HepG2 (cell line): ENCODE data around the gene LPIN3. TPM values are rescaled to one million over a fixed set of nuclear protein-coding genes. Genes with fewer than 3 reads are reported as not detected.

Experiments
- ATAC-seq: fragments of 200-7000 bp; cut with Tn5 transposase; 3 replicates; pipeline ENCODE4 v1.9.1; 2020; ENCODE audit warnings: mild to moderate bottlenecking, moderate library complexity
- BruUV-seq: library from RNA; stranded (reverse); fragments of 400-500 nt; replicated peaks from 2 replicates; lab custom pipeline; 2021; lab: Mats Ljungman, UMichigan
- CTCF ChIA-PET: fragments of 300-600 bp; formaldehyde crosslinking; extraction: SDS; loops from one replicate; lab custom pipeline; 2021; ENCODE audit warnings: low total read pairs, inconsistent platforms, low intra/inter-chr PET ratio; lab: Yijun Ruan, JAX
- POLR2A ChIA-PET: fragments of 350-600 bp; sonication (Branson Sonifier 250); formaldehyde crosslinking; loops from one replicate; lab custom pipeline; 2020; ENCODE audit warnings: antibody characterized with exemption, inconsistent platforms; lab: Yijun Ruan, JAX
- DNase-seq: peaks from one replicate; pipeline ENCODE4 v3.0.0-alpha.2; 2015; ENCODE audit warnings: low spot score
- FAIRE-seq: peaks from 3 replicates; lab custom pipeline; 2011; peaks lifted over from hg19 to GRCh38; lab: Jason Lieb, UNC
- H2AFZ ChIP-seq: one replicate; pipeline ENCODE4 v1.6.1; 2011; ENCODE audit warnings: low read length, inconsistent platforms
- H3K27ac ChIP-seq: fragments of 300-600 bp; 3 replicates; pipeline ENCODE4 v1.8.0; 2011; ENCODE audit warnings: mixed run types, mild to moderate bottlenecking, mixed read lengths, low read length, inconsistent platforms; ENCODE audit not compliant: insufficient read depth; ENCODE audit errors: extremely low read length
- H3K27me3 ChIP-seq, 2 experiments: fragments of 200-600 bp in 1 of 2; 2 replicates in 1 of 2; 3 replicates in 1 of 2; pipeline versions ENCODE4 v1.6.0 to v1.8.0; 2011; ENCODE audit warnings: low read length in 2 of 2, mild to moderate bottlenecking in 2 of 2, moderate library complexity in 2 of 2, inconsistent platforms in 1 of 2; ENCODE audit not compliant: insufficient read depth in 2 of 2, control insufficient read depth in 1 of 2
- H3K36me3 ChIP-seq, 2 experiments: fragments of 200-600 bp in 1 of 2; replicated peaks in 1 of 2; 2 replicates in 1 of 2; 3 replicates in 1 of 2; pipeline versions ENCODE4 v1.5.1 to v1.8.0; 2011; ENCODE audit warnings: low read length in 2 of 2, inconsistent platforms in 1 of 2; ENCODE audit not compliant: insufficient read depth in 2 of 2, control insufficient read depth in 1 of 2
- H3K4me1 ChIP-seq: 2 replicates; pipeline ENCODE4 v1.5.1; 2012; ENCODE audit warnings: low read length, inconsistent platforms; ENCODE audit not compliant: insufficient read depth
- H3K4me2 ChIP-seq: 2 replicates; pipeline ENCODE4 v1.6.0; 2011; ENCODE audit warnings: low read depth, low read length, inconsistent platforms
- H3K4me3 ChIP-seq, 3 experiments: fragments of 200-600 bp in 1 of 3; sonication (generic), shearing (Covaris generic) in 1 of 3; replicated peaks in 1 of 3; 2 replicates each; pipeline ENCODE4 v1.5.1; 2011 to 2016; ENCODE audit warnings: low read length in 3 of 3, inconsistent platforms in 2 of 3, low read depth in 2 of 3, mild to moderate bottlenecking in 2 of 3, control low read depth in 1 of 3, mixed read lengths in 1 of 3; ENCODE audit not compliant: insufficient read depth in 1 of 3
- H3K79me2 ChIP-seq: one replicate; pipeline ENCODE4 v1.6.1; 2011; ENCODE audit warnings: low read length, inconsistent platforms; ENCODE audit not compliant: insufficient read depth
- H3K9ac ChIP-seq: 2 replicates; pipeline ENCODE4 v1.6.0; 2011; ENCODE audit warnings: mild to moderate bottlenecking, low read depth, low read length, inconsistent platforms; ENCODE audit not compliant: insufficient read depth
- H3K9me3 ChIP-seq: 2 replicates; pipeline ENCODE4 v1.5.1; 2012; ENCODE audit warnings: mild to moderate bottlenecking, low read length
- H4K20me1 ChIP-seq: 2 replicates; pipeline ENCODE4 v1.6.0; 2011; ENCODE audit warnings: inconsistent platforms, mild to moderate bottlenecking, low read length, moderate library complexity; ENCODE audit not compliant: insufficient read depth
- HIC2 ChIP-seq: sonication (generic); formaldehyde crosslinking; IDR thresholded peaks from 2 replicates; pipeline ENCODE4 v1.9.0; 2022; ENCODE audit warnings: low read depth, missing genetic modification reagents
- ZNF224 ChIP-seq: sonication (generic); formaldehyde crosslinking; IDR thresholded peaks from 2 replicates; pipeline ENCODE4 v1.5.0; 2020; ENCODE audit warnings: mild to moderate bottlenecking, missing genetic modification reagents
- ZNF225 ChIP-seq: sonication (generic); formaldehyde crosslinking; IDR thresholded peaks from 2 replicates; pipeline ENCODE4 v1.4.0; 2020; ENCODE audit warnings: mild to moderate bottlenecking, missing genetic modification reagents
- ZNF382 ChIP-seq: sonication (generic); formaldehyde crosslinking; IDR thresholded peaks from 2 replicates; pipeline ENCODE4 v1.5.0; 2020; ENCODE audit warnings: missing genetic modification reagents, mild to moderate bottlenecking, borderline replicate concordance
- WGBS: methylation state at CpG from one replicate; pipeline ENCODE4 v1.1.6; 2017; ENCODE audit warnings: low lambda C conversion rate; 5-methylcytosine and 5-hydroxymethylcytosine counted together
- in situ Hi-C: cut with HindIII; loops from 2 replicates; pipeline ENCODE4 v1.10.0; 2017; ENCODE audit warnings: low pct_unique_long_range_greater_than_20kb; ENCODE audit not compliant: extremely low pct_ligation_motif_present
- intact Hi-C: fragments of 100-400 bp; cut with micrococcal nuclease; formaldehyde crosslinking; loops from one replicate; pipeline ENCODE4 v1.10.0; 2022; ENCODE audit not compliant: unreplicated experiment
- polyA plus RNA-seq, 8 experiments: library from polyadenylated mRNA; depleted of rRNA in 3 of 8; stranded (reverse) in 7 of 8; unstranded in 1 of 8; fragments of >200 nt; fragmentation: Illumina TruSeq in 4 of 8; extraction: Trizol in 4 of 8; gene quantifications; 2 replicates each; pipeline versions ENCODE4 v1.2.1 to v1.2.3, GENCODE V29; 2011 to 2016; ENCODE audit warnings: low read depth in 4 of 8, missing spikeins in 1 of 8, mixed read lengths in 1 of 8; ENCODE audit not compliant: insufficient read depth in 1 of 8
- total RNA-seq, 5 experiments: library from RNA; depleted of rRNA; stranded (reverse); fragments of >200 nt; fragmentation: Illumina TruSeq; extraction: Trizol; gene quantifications; 2 replicates each; pipeline ENCODE4 v1.2.3, GENCODE V29; 2016; ENCODE audit warnings: low read depth in 1 of 5

The LPIN3 gene
- total and polyA plus RNA-seq, 2 of the 13 experiments (the other 11 are each of a cell fraction or from before 2014, with no cell fraction given): 14.2 to 28.6 TPM

- H3K4me1 ChIP-seq: peaks cover 12% of the 10 kb centered on the region
- no peak for FAIRE-seq
- no TSS peak for BruUV-seq
- no peaks in the 10 kb centered on the region for H3K9me3 ChIP-seq
- ATAC-seq: peak; percentile 8; the same call in 1 of the 3 replicates
- H3K9ac ChIP-seq: no peak overlapping the region
- 36% methylated on average over 13 of the region's 15 CpGs for WGBS
- no peaks in the 10 kb centered on the region for H4K20me1 ChIP-seq
- H3K27me3 ChIP-seq: peaks cover 7 to 46% of the 10 kb centered on the region in 2 experiments
- no peaks in the 10 kb centered on the region for H3K79me2 ChIP-seq
- POLR2A ChIA-PET: no interaction called here
- no peak for DNase-seq
- no peak overlapping the region for H2AFZ ChIP-seq
- TF ChIP-seq ZNF224 (CRISPR knock-in tag): no peak
- no peak for TF ChIP-seq HIC2 (CRISPR knock-in tag)
- TF ChIP-seq ZNF225 (CRISPR knock-in tag): peak; percentile 64; the same call in 1 of the 2 replicates
- TF ChIP-seq ZNF382 (CRISPR knock-in tag): no peak
- no peak overlapping the region for H3K27ac ChIP-seq
- in situ Hi-C loops (loop anchor here (10.0 kb wide), 2 partner anchors 90 to 200 kb away; partner anchors contain the start of gene PLCG1), intact Hi-C loops (no loop called here)
- no peak overlapping the region for H3K4me2 ChIP-seq
- CTCF ChIA-PET: no interaction called here
- H3K36me3 ChIP-seq: no peaks in the 10 kb centered on the region
- H3K4me3 ChIP-seq: no peak overlapping the region
Observed at GRCh38 chr20:41334443-41335421, 5.9 kb upstream of the LPIN3 start.
